Esophagus muscularis mucosa (tissue), 4 donors: ENCODE results near the gene SHISA8.

Source experiments
- CTCF ChIP-seq, 3 experiments: fragments of 200-600 bp in 2 of 3; fragments of 450-650 bp in 1 of 3; sonication (generic) in 2 of 3; IDR thresholded peaks; one replicate each; pipeline ENCODE4 v1.5.1; 2017 to 2019; ENCODE audit warnings: antibody characterized with exemption in 3 of 3, mild to moderate bottlenecking in 2 of 3, moderate library complexity in 1 of 3
- EP300 ChIP-seq: sonication (generic); formaldehyde crosslinking; IDR thresholded peaks from one replicate; pipeline ENCODE4 v1.6.1; 2017; ENCODE audit warnings: antibody characterized with exemption
- POLR2A ChIP-seq: fragments of 450-650 bp; IDR thresholded peaks from one replicate; pipeline ENCODE4 v1.6.1; 2017; ENCODE audit warnings: antibody characterized with exemption, moderate library complexity, mild to moderate bottlenecking, low read depth
- POLR2AphosphoS5 ChIP-seq, 2 donors: sonication (generic); formaldehyde crosslinking; IDR thresholded peaks; one replicate each; pipeline ENCODE4 v1.6.1; 2017; ENCODE audit warnings: antibody characterized with exemption in 2 of 2

GRCh38 chr22:41923595-41924276 lies 8.9 kb upstream of the SHISA8 start:
- TF ChIP-seq CTCF (IDR thresholded peaks at IDR 0.05): no peak
- no peak for TF ChIP-seq POLR2A
- no peak for TF ChIP-seq POLR2AphosphoS5 (IDR thresholded peaks at IDR 0.05)
- no peak for TF ChIP-seq EP300
